ENCODE data around the gene GNG7. TPM values are rescaled to one million over a fixed set of nuclear protein-coding genes. Genes with fewer than 3 reads are reported as not detected.

Gene GNG7
- total RNA-seq, 1 donor from 2014 or later, result 1.8 TPM

- no peak overlapping the region for H3K9ac ChIP-seq (ENCODE audit: low read length)
- peaks cover 11% of the 10 kb centered on the region for H3K9me3 Mint-ChIP-seq (ENCODE audit: unreplicated experiment)
- H3K27ac Mint-ChIP-seq (ENCODE audit: unreplicated experiment), result no peak overlapping the region
- no peak for TF ChIP-seq CTCF (IDR thresholded peaks at IDR 0.05; ENCODE audit: insufficient read depth, low read depth, low read length)
- TF ChIP-seq EZH2 (IDR thresholded peaks at IDR 0.05; ENCODE audit: insufficient read depth, low read length), result no peak
- peaks cover 2% of the 10 kb centered on the region for H3K4me1 Mint-ChIP-seq (ENCODE audit: low read depth, unreplicated experiment)
- FAIRE-seq (no peak), DNase-seq (ENCODE audit: low read depth) (no peak)
- no peaks in the 10 kb centered on the region for H3K9me3 ChIP-seq (ENCODE audit: insufficient read depth, low read depth, low read length)
- peaks cover 3% of the 10 kb centered on the region for H3K4me1 ChIP-seq (ENCODE audit: insufficient read depth, low read length)
- no peak overlapping the region for H3K4me3 Mint-ChIP-seq (ENCODE audit: unreplicated experiment)
- no peaks in the 10 kb centered on the region for H3K36me3 ChIP-seq (ENCODE audit: insufficient read depth, low read length)
- H2AFZ ChIP-seq (ENCODE audit: low read depth, low read length), result no peak overlapping the region
- H3K27me3 ChIP-seq (ENCODE audit: insufficient read depth, low read length), result peaks cover 2% of the 10 kb centered on the region
- no peaks in the 10 kb centered on the region for H3K36me3 Mint-ChIP-seq (ENCODE audit: low read depth, unreplicated experiment)
- H3K79me2 ChIP-seq (ENCODE audit: insufficient read depth, low read length), result no peaks in the 10 kb centered on the region
- no peaks in the 10 kb centered on the region for H3K27me3 Mint-ChIP-seq (ENCODE audit: low read depth, unreplicated experiment)
- no peak overlapping the region for H3K4me3 ChIP-seq (ENCODE audit: insufficient read depth, low read depth, low read length)
- no peaks in the 10 kb centered on the region for H4K20me1 ChIP-seq (ENCODE audit: insufficient read depth, low read length)
- no peak overlapping the region for H3K4me2 ChIP-seq (ENCODE audit: low read length)
- H3K27ac ChIP-seq (ENCODE audit: low read depth, low read length), result no peak overlapping the region
Measured at GRCh38 chr19:2594319-2594718, 108.2 kb downstream of the GNG7 start.

GRCh38 chr19:2592824-2593223, 109.7 kb downstream of the GNG7 start:
- Histone ChIP-seq H2AFZ (ENCODE audit: low read depth, low read length) (no peak overlapping the region), H3K9me3 (ENCODE audit: insufficient read depth, low read depth, low read length) (no peaks in the 10 kb centered on the region), H3K27me3 (ENCODE audit: insufficient read depth, low read length) (peaks cover 6% of the 10 kb centered on the region), H3K36me3 (ENCODE audit: insufficient read depth, low read length) (no peaks in the 10 kb centered on the region), H3K9ac (ENCODE audit: low read length) (no peak overlapping the region), H3K4me2 (ENCODE audit: low read length) (no peak overlapping the region), H3K27ac (ENCODE audit: low read depth, low read length) (no peak overlapping the region), H3K4me1 (ENCODE audit: insufficient read depth, low read length) (peaks cover 6% of the 10 kb centered on the region), H4K20me1 (ENCODE audit: insufficient read depth, low read length) (no peaks in the 10 kb centered on the region), H3K79me2 (ENCODE audit: insufficient read depth, low read length) (no peaks in the 10 kb centered on the region), H3K4me3 (ENCODE audit: insufficient read depth, low read depth, low read length) (no peak overlapping the region)
- FAIRE-seq, result no peak
- Mint-ChIP-seq H3K9me3 (ENCODE audit: unreplicated experiment) (peaks cover 12% of the 10 kb centered on the region), H3K27ac (ENCODE audit: unreplicated experiment) (no peak overlapping the region), H3K4me3 (ENCODE audit: unreplicated experiment) (no peak overlapping the region), H3K36me3 (ENCODE audit: low read depth, unreplicated experiment) (no peaks in the 10 kb centered on the region), H3K4me1 (ENCODE audit: low read depth, unreplicated experiment) (peaks cover under 1% of the 10 kb centered on the region), H3K27me3 (ENCODE audit: low read depth, unreplicated experiment) (no peaks in the 10 kb centered on the region)
- TF ChIP-seq EZH2 (IDR thresholded peaks at IDR 0.05; ENCODE audit: insufficient read depth, low read length), result no peak
- TF ChIP-seq CTCF (IDR thresholded peaks at IDR 0.05; ENCODE audit: insufficient read depth, low read depth, low read length), result no peak
- no peak for DNase-seq (ENCODE audit: low read depth)

GRCh38 chr19:2591537-2592291, 110.8 kb downstream of the GNG7 start:
- Histone ChIP-seq H4K20me1 (ENCODE audit: insufficient read depth, low read length) (no peaks in the 10 kb centered on the region), H3K4me1 (ENCODE audit: insufficient read depth, low read length) (peaks cover 12% of the 10 kb centered on the region), H3K36me3 (ENCODE audit: insufficient read depth, low read length) (no peaks in the 10 kb centered on the region), H3K27me3 (ENCODE audit: insufficient read depth, low read length) (peaks cover 6% of the 10 kb centered on the region), H3K4me2 (ENCODE audit: low read length) (no peak overlapping the region), H3K9me3 (ENCODE audit: insufficient read depth, low read depth, low read length) (no peaks in the 10 kb centered on the region), H3K79me2 (ENCODE audit: insufficient read depth, low read length) (no peaks in the 10 kb centered on the region), H3K9ac (ENCODE audit: low read length) (no peak overlapping the region), H3K4me3 (ENCODE audit: insufficient read depth, low read depth, low read length) (no peak overlapping the region), H3K27ac (ENCODE audit: low read depth, low read length) (no peak overlapping the region), H2AFZ (ENCODE audit: low read depth, low read length) (no peak overlapping the region)
- TF ChIP-seq CTCF (IDR thresholded peaks at IDR 0.05; ENCODE audit: insufficient read depth, low read depth, low read length) (no peak), EZH2 (IDR thresholded peaks at IDR 0.05; ENCODE audit: insufficient read depth, low read length) (no peak)
- no peak for DNase-seq (ENCODE audit: low read depth)
- Mint-ChIP-seq H3K4me3 (ENCODE audit: unreplicated experiment) (no peak overlapping the region), H3K4me1 (ENCODE audit: low read depth, unreplicated experiment) (peaks cover 5% of the 10 kb centered on the region), H3K27me3 (ENCODE audit: low read depth, unreplicated experiment) (no peaks in the 10 kb centered on the region), H3K9me3 (ENCODE audit: unreplicated experiment) (peaks cover 12% of the 10 kb centered on the region), H3K27ac (ENCODE audit: unreplicated experiment) (no peak overlapping the region), H3K36me3 (ENCODE audit: low read depth, unreplicated experiment) (no peaks in the 10 kb centered on the region)
- no peak for FAIRE-seq

Data from astrocyte (in vitro differentiated cells and primary cell).